NOMO-1 treated with DMSO at 0.1 percent for 48 hours (cell line): ENCODE data around the gene ZNF253.
"Not testable (repeated sequence)": the region's sequence is repeated elsewhere in the genome, so short reads cannot be mapped to it uniquely, and the experiment has no call there.

ENCODE experiments used
- DNase-seq: peaks from one replicate; lab custom pipeline; 2025; ENCODE audit not compliant: unreplicated experiment; lab: John Stamatoyannopoulos, UW

The ZNF253 gene

GRCh38 chr19:19865750-19866610, at the start of gene ZNF253:
ZNF253 (plus strand) TSS chr19:19865882; CDS start chr19:19865997, 115 bp downstream.
- DNase-seq: peak; percentile 97

GRCh38 chr19:19816679-19817078, 49.0 kb upstream of the ZNF253 start:
- DNase-seq: no peak

DNA sequence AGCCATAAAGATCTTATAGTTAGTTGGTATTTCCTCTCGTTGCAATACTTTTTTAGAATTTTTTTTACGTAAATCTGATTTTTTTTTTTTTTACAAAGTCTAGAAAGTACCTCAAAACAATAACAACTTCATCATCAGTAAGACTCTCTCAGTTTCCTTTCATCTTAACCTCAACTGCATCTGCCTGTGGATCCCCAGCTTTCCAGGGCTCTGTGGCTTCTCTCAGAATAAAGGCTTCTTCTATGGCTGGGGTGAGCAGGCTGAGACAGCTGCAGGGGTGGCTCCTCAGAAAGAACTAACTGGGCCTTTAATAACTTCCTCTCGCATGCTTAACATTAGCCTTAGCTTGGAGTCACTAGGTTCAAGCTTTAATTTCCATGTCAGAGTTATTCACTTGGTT, 48.3 kb upstream of the ZNF253 start:
- no peak for DNase-seq

DNA sequence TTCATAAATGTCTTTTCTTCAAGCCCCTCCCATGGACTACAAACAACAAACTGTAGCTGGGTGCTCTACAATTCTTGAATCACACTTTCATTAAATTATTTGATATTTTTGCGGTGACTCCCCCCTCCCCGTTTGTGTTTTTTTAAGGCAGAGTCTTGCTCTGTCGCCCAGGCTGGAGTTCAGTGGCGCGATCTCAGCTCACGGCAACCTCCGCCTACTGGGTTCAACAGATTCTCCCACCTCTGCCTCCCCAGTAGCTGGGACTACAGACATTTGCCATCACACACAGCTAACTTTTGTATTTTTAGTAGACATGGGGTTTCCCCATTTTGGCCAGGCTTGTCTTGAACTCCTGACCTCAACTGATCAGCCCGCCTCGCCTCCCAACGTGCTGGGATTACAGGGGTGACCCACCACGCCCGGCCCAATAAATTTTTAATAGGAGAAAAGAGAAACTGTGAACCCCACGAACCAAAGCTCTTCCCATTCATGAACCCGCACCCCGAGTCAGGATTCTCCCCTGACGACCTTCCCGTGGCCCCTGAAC, 44.8 kb upstream of the ZNF253 start:
- no peak for DNase-seq

DNA sequence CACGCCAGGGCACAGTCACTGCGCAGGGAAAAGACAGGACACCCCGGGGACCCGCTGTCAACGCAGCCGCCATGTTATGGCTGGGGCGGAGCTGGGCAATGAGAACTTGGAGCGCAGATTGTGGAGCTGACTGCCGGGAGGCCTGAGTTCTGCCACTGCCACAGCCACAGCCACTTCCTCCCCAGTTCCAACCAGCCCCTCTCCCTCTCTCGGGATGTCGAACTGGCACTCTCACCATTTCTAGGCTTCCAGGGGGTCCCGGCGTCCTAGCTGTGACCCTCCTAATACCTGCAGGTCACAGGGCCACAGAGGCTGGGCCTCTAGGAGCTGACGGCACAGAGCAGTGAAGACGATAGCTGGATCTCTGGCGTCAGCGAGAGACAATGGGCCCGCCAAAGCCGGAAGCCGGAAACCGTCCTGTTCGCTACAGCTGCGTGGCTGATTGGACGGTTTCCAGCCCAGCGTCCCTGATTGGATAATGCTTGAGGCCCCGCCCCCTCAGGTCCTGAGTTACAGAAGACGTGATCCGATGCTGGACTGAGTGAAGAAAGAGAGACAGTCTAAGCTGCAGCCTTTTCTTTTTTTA, 44.2 kb upstream of the ZNF253 start, which contains the start of gene ZNF506:
Gene ZNF506, minus strand, starts transcription at position 385 of the 586 bp plus-strand sequence. Its CDS starts 147 bp downstream, at position 238.
- peak; percentile 74 for DNase-seq

- not testable (repeated sequence) for DNase-seq
These were observed 43.7 kb upstream of the ZNF253 start for GRCh38 chr19:19821976-19822375.

GRCh38 chr19:19823916-19824315, 41.8 kb upstream of the ZNF253 start:
- DNase-seq: no peak

DNA sequence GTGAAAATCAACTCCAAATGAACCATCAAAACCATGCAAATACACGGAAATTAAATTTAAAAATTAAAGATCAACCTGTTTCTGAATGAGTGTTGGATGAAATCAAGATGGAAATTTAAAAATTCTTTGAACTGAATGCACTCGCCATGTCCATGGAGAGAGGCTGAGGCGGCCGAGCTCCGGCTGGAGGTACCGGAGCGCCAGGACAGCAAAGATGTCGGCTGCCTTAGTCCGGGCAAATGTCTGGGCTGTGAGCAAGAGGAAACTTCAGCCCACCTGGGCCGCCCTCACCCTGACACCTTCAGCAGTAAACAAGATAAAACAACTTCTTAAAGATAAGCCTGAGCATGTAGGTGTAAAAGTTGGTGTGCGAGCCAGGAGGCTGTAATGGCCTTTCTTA, 38.8 kb upstream of the ZNF253 start:
- no peak for DNase-seq

DNA sequence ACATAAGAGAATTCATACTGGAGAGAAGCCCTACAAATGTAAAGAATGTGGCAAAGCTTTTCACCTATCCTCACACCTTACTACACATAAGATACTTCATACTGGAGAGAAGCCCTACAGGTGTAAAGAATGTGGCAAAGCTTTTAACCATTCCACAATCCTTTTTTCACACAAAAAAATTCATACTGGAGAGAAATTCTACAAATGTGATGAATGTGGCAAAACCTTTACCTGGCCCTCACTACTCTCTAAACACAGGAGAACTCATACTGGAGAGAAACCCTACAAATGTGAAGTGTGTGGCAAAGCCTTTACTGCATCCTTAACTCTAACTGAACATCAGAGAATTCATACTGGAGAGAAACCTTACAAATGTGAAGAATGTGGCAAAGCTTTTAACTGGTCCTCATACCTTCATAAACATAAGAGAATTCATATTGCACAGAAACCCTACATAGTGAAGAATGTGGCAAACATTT, 30.1 kb upstream of the ZNF253 start:
- no peak for DNase-seq

GRCh38 chr19:19847781-19848180, 17.9 kb upstream of the ZNF253 start:
- DNase-seq: no peak

GRCh38 chr19:19849056-19849455, 16.6 kb upstream of the ZNF253 start:
- DNase-seq: no peak

GRCh38 chr19:19851740-19852139, 13.9 kb upstream of the ZNF253 start:
- DNase-seq: not testable (repeated sequence)

GRCh38 chr19:19858751-19859150, 6.9 kb upstream of the ZNF253 start:
- no peak for DNase-seq

GRCh38 chr19:19860756-19861390, 4.8 kb upstream of the ZNF253 start:
- no peak for DNase-seq

DNA sequence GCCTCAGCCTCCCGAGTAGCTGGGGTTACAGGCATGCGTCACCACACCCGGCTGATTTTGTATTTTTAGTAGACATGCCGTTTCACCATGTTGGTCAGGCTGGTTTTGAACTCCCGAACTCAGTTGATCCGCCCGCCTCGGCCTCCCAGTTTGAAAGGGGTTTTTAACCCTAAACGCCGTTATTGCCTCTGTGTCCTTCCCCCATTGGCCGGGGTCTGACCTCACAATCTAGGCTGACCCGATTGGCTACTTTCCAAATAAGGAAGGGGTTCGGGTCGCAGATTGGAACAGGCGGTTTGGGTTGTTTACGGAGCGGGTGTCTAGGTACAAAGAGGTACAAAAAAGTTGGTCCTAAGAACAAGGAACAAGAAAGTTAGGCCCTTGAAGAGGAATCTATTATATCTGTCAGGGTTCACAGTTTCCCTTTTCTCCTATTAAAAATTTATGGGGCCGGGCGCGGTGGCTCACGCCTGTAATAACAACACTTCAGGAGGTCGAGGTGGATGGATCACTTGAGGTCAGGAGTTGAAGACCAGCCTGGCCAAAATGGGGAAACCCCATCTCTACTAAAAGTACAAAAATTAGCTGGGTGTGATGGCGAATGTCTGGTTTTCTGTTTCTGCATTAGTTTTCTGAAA, 1.0 kb downstream of the ZNF253 start:
- DNase-seq: peak; percentile 63

DNA sequence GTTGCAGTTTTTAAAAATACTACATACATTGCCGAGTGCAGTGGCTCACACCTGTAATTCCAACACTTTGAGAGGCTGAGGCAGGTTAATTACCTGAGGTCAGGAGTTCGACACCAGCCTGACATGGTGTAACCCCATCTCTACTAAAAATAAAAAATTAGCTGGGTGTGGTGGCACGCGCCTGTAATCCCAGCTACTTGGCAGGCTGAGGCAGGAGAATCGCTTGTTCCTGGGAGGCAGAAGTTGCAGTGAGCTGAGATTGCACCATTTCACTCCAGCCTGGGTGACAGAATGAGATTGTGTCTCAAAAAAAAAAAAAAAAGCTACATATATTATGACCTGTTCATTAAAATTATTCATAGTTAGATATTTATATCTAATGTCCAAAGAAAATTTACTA, 4.4 kb downstream of the ZNF253 start:
- DNase-seq: not testable (repeated sequence)

- DNase-seq: no peak
These were observed 6.2 kb downstream of the ZNF253 start for GRCh38 chr19:19871932-19872331.

DNA sequence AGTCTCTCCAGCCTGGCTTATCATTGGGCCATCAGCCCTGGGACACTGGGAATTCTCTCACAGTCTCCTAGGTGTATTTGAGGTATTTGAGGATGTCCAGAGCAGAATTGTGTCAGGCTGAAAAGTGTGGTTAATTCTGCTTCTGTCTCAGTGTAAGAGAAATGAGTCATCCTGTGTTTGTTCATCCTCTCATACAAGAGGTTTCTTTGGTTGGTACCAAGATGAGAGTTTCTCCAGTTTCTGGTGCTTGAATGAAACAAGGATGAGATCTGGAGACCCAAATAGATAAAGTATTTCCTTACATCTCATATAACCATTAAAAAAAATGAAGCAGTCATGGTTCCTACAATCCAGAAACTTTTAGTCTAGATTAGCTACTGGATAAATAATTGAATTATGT, 7.7 kb downstream of the ZNF253 start:
- no peak for DNase-seq

- DNase-seq: no peak
These were observed 12.0 kb downstream of the ZNF253 start for GRCh38 chr19:19877724-19878123.

DNA sequence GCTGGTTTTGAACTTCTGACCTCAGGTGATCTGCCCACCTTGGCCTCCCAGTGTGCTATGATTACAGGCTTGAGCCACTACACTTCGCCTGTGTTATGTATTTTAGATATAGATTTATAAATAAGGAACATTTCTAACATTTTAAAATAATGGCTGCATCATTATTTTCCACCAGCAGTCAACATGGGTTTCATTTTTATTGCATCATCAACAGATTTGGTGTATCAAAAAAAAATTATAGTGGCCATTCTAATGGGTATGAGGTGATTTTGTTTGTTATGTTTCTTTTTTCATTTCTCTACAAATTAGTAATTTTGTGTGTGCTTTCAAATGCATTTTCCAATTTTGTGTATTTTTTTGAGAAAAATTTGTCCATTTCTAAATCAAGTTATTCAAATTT, 18.9 kb downstream of the ZNF253 start:
- DNase-seq: no peak
